GM23338 (cell line): ENCODE measurements around the gene SPA17.
A peak's percentile ranks its signal among the peaks of the same experiment; 100 is the strongest.

Experiments used
- CREB1 ChIP-seq: fragments of 250-450 bp; sonication (Bioruptor Pico); IDR thresholded peaks from 2 replicates; pipeline ENCODE4 v1.5.0; 2020; ENCODE audit warnings: low read depth, mild to moderate bottlenecking, moderate library complexity
- CTCF ChIP-seq, 2 experiments: fragments of 200-600 bp in 1 of 2; sonication (generic) in 1 of 2; conservative IDR thresholded peaks; 2 replicates each; pipeline versions ENCODE4 v1.5.1 to v1.6.1; 2016 to 2017; ENCODE audit warnings: antibody characterized with exemption in 2 of 2, low read depth in 2 of 2, mild to moderate bottlenecking in 2 of 2, moderate library complexity in 1 of 2
- ETS1 ChIP-seq: IDR thresholded peaks from 2 replicates; pipeline ENCODE4 v1.6.1; 2016; ENCODE audit warnings: antibody characterized with exemption
- EZH2 ChIP-seq: fragments of 200-600 bp; sonication (generic); IDR thresholded peaks from one replicate; pipeline ENCODE4 v1.8.0; 2017; ENCODE audit warnings: antibody characterized with exemption, mild to moderate bottlenecking, low read depth; ENCODE audit not compliant: unreplicated experiment
- EZH2phosphoT487 ChIP-seq: fragments of 200-600 bp; sonication (generic); IDR thresholded peaks from one replicate; pipeline ENCODE4 v1.8.1; 2018; ENCODE audit warnings: antibody characterized with exemption; ENCODE audit not compliant: unreplicated experiment
- JUNB ChIP-seq: IDR thresholded peaks from one replicate; pipeline ENCODE4 v1.6.1; 2016; ENCODE audit warnings: antibody characterized with exemption; ENCODE audit not compliant: unreplicated experiment
- POLR2AphosphoS5 ChIP-seq: IDR thresholded peaks from 2 replicates; pipeline ENCODE4 v1.6.1; 2016; ENCODE audit warnings: antibody characterized with exemption, low read depth
- REST ChIP-seq: IDR thresholded peaks from one replicate; pipeline ENCODE4 v1.6.1; 2018; ENCODE audit warnings: antibody characterized with exemption; ENCODE audit not compliant: unreplicated experiment

- TF ChIP-seq CTCF (conservative IDR thresholded peaks at IDR 0.05; ENCODE audit: low read depth in 2 of 2) (no peak), EZH2 (peak; percentile 81), EZH2phosphoT487 (no peak), REST (no peak), POLR2AphosphoS5 (no peak), JUNB (no peak), CREB1 (CRISPR knock-in tag) (no peak), ETS1 (no peak)
These were observed 44.3 kb downstream of the SPA17 start for GRCh38 chr11:124717786-124718651.
